ENCODE measurements around the gene ZNF500.

The ZNF500 gene

DNA sequence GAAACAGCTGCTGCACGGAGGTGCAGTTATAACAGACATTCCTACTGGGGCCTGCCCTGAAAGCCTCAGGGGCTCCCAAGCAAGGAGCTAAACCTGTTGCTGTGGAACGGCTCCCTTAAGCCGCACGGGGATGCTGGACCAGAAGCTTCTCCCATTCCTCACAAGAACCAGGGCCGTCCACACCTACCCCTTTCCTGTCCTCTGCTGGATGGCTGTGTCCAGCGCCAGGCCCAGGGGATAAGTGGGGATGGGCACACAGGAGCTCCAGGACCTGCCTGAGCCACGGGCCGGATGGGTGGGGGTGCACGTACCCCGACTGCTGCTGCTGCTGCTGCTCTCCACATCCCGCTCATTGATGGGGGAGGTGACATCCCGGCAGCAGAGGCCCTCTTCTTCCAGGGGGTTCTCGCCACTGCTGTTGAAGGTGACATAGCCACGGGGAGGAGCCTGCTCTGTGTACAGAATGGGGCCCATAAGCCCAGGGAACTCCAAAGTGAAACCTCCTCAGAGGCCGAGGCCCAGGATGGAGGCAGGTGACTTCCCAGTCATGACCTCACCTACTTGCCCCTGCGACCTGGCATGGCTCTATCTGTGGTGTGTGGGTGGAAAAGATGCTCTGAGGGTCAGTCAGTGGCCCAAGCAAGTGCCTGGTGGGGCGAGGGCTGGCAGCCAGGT lies 65.0 kb downstream of the ZNF500 start:
- DNase-seq, result no peak
- no peak for ATAC-seq
- Mint-ChIP-seq H3K36me3 (ENCODE audit: low read depth) (peaks cover 14% of the 10 kb centered on the region), H3K4me1 (peaks cover 11% of the 10 kb centered on the region), H3K4me3 (no peak overlapping the region), H3K27ac (no peak overlapping the region), H3K9me3 (no peaks in the 10 kb centered on the region), H3K27me3 (no peaks in the 10 kb centered on the region)

DNA sequence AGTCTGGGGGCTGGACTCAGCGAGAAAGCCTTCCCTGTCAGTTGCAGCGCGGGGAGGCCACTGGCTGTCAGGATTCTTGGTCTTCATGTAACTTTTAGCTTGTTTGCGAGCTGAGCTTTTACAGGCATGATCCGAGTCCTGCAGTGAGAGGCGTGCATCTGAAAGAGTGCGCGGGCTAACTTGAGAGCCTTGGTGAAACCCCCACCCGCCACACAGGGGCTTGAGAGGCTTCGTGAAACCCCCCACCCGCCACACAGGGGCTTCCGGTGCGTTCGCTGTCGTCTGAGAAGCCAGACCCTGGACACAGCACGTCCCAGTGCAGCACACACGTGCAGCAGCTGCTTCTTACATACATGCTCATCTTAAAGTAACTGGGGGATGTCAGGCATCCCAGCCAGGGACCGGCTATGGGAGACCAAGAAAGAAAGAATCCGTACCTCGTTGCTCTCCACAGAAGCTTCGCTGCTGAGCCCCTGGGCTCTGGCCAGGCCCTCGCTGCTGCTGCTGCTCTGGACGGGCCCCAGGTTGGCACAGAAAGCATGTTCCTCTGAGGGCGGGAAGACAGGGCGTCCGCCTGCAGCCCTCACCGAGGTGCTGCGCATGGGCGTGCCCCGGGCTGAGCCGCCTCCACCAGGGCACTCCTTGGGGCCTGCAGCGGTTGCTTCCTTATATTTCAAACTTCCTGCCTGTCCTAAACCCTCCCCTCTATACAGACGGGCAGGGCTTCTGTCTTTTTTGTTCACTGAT lies 65.8 kb downstream of the ZNF500 start:
- DNase-seq, result no peak
- peaks cover 11% of the 10 kb centered on the region for H3K4me1 Mint-ChIP-seq
- H3K36me3 Mint-ChIP-seq (ENCODE audit: low read depth), result peaks cover 11% of the 10 kb centered on the region
- H3K9me3 Mint-ChIP-seq, result no peaks in the 10 kb centered on the region
- H3K27ac Mint-ChIP-seq, result no peak overlapping the region
- H3K27me3 Mint-ChIP-seq, result no peaks in the 10 kb centered on the region
- no peak overlapping the region for H3K4me3 Mint-ChIP-seq
- ATAC-seq, result no peak

DNA sequence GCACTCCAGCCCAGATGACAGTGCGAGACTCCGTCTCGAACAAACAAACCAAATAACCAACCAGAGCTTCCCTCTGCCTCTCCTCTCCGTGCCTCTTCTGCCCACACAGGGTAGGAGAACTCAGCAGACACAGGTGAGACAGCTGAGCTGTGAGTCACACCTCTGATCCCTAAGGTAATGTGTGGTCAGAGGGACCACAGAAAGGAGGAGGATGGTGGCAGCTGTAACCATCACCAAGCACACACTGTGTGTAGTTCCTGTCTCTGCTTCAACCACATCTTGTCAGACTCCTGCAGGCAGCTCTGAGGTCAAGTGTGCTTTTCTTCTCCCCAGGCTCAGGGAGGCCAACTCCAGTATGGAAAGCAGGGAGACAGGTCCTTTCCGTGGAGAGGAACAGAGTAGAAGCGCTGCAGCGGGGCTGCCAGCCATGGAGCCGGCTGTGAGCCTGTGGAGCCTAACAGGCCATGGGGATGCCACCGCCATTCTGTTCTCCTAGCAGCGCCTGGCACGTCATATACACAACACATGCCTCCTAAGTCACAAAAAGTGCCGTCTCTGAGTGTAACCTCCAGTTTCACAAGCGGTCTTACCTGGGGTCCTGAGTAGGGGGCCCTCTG lies 66.5 kb downstream of the ZNF500 start:
- DNase-seq (no peak), ATAC-seq (peak; percentile 83)
- Mint-ChIP-seq H3K4me3 (no peak overlapping the region), H3K27ac (no peak overlapping the region), H3K4me1 (peaks cover 13% of the 10 kb centered on the region), H3K9me3 (no peaks in the 10 kb centered on the region), H3K36me3 (ENCODE audit: low read depth) (peaks cover 11% of the 10 kb centered on the region), H3K27me3 (no peaks in the 10 kb centered on the region)

DNA sequence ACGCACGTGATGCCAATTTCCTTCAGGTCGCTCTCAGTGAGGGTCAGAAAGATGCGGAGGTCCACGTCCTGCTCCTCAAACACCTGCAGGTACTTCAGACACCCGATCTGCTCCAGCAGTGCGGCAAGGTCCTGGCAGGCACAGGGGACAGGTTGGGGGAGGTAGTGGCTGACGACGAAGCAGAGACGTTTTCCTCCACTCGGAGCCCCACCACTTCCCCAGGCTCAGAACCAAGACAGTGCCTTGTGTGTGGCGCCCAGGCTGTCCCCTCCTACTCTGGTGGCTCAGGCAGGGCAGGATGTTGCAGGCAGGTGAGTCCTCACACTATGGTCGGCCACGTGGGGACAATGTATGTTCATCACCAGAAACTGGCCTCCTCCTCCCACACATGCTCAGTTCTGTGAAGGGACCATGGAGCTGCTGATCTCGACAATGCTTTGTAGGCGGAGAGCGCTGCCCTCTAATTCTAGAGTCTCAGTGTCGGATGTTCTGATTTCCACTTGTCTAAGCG lies 67.9 kb downstream of the ZNF500 start:
- H3K27ac Mint-ChIP-seq, result no peak overlapping the region
- H3K9me3 Mint-ChIP-seq, result no peaks in the 10 kb centered on the region
- DNase-seq, result no peak
- H3K4me1 Mint-ChIP-seq, result peaks cover 18% of the 10 kb centered on the region
- ATAC-seq, result no peak
- H3K36me3 Mint-ChIP-seq (ENCODE audit: low read depth), result peaks cover 9% of the 10 kb centered on the region
- H3K4me3 Mint-ChIP-seq, result no peak overlapping the region
- no peaks in the 10 kb centered on the region for H3K27me3 Mint-ChIP-seq

DNA sequence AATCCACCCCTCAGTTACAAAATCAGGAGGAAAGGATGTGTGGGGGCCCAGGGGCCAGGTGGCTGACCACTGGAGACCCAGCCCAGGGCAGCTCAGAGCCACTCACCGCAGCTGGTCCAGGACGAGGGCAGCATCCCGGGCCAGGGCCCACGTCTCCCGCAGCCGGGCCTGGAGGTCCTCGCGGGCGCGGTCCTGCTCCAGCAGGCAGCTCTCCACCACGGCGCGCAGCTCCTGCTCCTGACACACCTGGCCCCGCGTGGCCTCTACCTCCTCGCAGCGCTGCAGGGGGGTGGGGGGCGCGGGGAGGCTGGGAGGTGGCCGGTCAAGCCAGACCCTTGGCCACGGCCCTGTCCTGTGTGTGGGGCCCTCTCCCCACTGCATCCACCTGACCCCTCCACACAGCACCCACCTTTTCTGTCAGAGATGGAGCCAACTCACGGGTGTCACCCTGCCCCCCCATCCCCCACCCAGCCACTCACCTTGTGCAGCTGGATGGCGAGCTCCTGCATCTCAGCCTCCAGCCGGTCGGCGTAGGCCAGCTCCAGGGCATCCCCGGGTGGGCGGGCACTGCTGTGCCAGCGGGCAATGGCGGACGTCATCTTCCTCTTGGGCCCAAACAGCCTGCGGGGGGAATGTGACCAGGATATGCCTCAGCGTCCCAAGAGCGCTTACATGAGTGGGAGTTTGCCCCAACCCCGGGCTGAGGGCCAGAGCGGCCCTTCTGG lies 68.5 kb downstream of the ZNF500 start:
- Mint-ChIP-seq H3K4me3 (no peak overlapping the region), H3K9me3 (no peaks in the 10 kb centered on the region), H3K27me3 (no peaks in the 10 kb centered on the region), H3K4me1 (peaks cover 18% of the 10 kb centered on the region), H3K36me3 (ENCODE audit: low read depth) (peaks cover 9% of the 10 kb centered on the region), H3K27ac (no peak overlapping the region)
- ATAC-seq, result no peak
- DNase-seq, result no peak
